ENCODE results near the gene MPPED2.

Gene MPPED2

GRCh38 chr11:30447058-30447640, 139.0 kb downstream of the MPPED2 start:
- no peak for DNase-seq

- no peak for DNase-seq
Observed at GRCh38 chr11:30446520-30446919, 139.6 kb downstream of the MPPED2 start.

GRCh38 chr11:30445056-30445455, 141.1 kb downstream of the MPPED2 start:
- no peak for DNase-seq

DNA sequence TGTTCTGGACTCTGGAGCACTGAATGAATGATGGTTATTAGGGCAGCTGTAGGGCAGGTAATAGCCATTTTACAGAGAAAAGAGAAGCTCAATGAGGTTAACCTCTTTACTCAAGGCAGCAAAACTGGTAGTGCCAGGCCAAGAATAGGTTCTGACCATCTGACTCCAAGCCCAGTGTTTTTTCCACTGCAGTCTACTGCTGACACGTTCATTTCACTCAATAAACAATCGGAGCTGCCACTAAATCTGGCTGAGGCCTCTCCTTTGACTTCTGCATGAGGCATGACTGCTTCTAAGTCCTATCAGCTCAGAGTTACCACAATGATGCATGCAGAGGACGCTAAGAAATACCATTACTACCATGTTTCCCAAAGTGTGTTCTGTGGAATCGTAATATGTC, 145.6 kb downstream of the MPPED2 start:
- DNase-seq, result no peak

- no peak for DNase-seq
Observed at GRCh38 chr11:30436801-30437200, 149.4 kb downstream of the MPPED2 start.

DNA sequence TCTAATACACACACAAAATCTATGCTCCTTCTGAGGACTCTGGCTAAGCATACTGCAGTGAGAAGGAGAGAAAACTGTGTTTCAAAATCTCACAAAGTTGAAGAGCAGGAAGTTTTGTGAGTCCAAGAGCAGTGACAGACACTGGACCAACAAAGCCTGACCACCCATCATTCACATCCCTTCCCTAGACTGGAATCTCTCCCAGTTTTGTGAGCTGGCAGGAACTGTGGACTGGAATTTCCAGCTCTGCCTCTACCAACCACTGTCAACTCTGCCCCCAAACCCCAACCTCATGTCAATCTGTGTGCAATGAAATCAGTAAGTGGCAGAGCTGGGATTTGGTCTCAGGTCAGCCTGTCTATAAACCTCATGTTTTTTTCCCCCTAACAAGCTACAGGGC, 150.7 kb downstream of the MPPED2 start:
- no peak for DNase-seq

DNA sequence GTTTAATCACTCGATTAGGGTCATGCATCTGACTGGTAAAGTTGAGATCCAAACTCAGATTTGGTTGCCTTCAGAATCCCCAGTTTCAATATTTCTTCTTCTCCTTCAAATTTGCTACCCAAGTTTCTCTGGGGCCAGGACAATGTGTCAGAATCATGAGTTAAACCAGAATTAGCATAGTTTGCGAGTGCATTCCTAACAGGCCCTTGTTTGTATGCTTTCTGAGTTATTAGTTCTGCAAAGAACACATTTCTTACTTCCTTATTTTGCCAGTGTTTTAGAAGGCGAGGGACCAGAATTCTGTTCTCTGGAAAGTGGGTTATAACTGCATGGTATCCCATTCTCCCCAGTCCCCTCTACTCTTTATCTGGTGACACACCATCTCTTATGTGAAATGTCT, 151.3 kb downstream of the MPPED2 start:
- DNase-seq, result no peak

GRCh38 chr11:30433831-30434230, 152.3 kb downstream of the MPPED2 start:
- no peak for DNase-seq

DNA sequence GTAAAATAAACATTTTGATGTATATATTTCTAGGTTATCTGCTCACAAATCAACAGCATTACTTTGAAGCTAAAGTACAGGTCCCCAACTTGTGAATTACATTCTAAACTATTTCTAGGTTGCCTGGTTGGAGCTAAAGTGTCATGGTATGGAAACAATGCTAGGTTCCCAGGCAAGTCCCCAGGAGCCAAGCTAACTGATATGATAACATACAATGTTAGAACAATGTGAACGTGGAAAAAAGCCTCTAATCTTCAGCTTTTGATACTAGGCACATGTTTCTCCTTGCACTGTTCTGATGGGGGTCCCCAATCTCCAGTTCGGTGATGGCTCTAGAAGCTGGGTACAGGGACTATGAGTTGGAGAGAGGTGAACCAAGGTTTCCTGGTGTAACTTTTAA, 153.4 kb downstream of the MPPED2 start:
- no peak for DNase-seq

DNA sequence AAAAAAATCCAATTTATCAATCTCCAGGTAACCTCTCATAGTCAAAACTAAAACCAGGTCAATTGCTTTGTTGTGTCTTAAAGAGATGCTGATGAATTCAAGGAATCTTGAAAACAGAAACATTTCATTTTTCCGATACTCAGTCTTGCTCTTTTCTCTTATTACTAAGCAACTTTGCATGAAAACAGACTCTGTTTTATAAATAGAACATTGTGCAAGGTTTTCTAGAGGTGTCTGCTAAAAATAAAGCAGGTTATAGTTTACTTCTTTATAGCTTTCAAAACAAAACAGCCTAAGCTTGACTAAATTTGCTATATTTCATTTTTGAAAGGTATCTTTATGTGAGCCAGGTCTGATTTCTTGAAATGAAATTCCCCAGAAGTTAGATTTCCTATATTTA, 154.0 kb downstream of the MPPED2 start:
- DNase-seq, result no peak

DNA sequence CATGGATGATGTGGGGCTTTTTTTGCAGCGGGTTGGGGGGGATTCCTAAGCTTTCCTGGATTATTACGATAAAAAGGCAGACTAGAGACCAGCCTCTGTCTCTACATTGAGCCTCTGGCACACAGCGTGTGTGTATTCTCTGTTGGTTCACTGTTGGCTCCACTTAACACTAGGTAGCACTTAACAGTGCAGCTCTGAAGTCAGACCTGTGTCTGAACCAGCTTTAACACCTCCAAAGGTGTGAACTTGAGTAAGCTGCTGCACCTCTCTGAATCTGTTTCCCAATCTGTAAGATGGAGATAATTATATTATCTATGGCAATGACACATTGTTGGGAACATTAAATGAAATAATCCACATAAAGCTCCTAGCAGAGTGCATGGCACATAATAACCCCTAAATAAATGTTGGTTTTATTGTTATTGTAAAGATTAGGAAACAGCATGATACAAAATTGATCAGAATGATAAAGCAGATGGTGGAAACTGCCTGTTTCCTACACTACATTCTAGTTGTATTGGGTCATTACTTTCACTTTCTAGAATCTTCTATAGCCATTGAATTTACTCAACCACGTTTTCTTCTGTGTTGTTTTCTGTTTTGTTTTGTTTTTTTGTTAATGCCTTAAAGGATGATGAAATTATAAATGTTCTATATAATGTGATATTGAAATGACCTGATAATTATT, 154.9 kb downstream of the MPPED2 start:
- DNase-seq, result no peak

- no peak for DNase-seq
Observed at GRCh38 chr11:30429550-30429949, 156.6 kb downstream of the MPPED2 start.

GRCh38 chr11:30426781-30427180, 159.4 kb downstream of the MPPED2 start:
- DNase-seq, result no peak

DNA sequence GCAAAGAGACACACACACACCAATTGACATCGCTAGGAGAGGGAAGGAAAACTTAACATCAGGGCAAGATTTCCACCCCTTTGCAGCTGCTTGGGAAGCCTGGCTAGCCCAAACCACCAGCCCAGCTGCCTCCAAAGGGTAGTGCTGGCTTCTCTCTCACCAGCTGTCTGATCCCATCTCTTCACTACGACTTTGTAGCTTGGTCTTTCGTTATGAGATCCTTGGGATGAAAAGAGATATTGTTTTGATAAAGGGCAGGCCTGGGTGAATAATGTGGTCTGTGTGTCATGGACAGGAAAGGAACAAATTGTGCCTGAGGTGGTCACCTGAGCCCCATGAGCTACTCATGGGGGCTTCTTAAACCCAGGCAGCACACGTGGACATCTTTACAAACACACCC, 161.3 kb downstream of the MPPED2 start:
- no peak for DNase-seq

- no peak for DNase-seq
Observed at GRCh38 chr11:30424321-30424720, 161.8 kb downstream of the MPPED2 start.

DNA sequence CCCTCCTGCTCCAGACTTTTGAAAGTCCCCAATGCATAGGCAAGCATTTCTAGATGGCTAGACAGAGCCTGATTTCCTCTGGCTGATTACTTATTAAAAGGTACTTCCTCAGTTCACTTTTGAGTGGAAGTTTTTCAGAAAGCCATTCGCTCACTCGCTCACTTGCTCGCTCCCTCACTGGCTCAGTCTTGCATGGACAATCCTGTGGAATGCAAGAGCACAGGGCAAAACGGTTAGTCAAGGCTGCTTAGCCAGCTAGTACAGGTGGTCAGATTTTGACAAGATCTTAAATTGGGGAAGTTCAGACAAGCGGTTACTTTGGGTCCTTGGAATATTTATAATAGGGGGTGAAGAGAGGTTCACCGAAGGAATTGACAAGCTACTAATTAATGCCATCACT, 162.3 kb downstream of the MPPED2 start:
- DNase-seq, result no peak

DNA sequence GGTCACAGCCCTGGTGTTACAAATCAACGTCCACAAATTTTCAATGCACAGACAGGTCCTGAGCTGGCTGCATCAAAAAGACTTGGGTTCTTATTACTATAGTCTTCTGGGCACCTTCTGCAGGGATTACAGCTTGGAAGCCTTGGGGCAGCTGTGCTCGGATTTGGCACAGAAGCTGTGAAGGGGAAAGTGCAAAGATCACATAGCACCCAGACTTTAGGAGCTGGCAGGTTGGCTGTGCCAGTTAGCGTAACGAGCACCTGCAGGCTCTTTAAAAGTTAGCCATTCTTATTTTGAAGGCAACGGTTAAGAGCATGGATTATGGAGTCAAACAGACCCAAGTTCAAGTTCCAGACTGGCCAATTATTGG, 162.9 kb downstream of the MPPED2 start:
- no peak for DNase-seq

- DNase-seq, result no peak
Observed at GRCh38 chr11:30422447-30423278, 163.5 kb downstream of the MPPED2 start.

- DNase-seq, result no peak
Observed at GRCh38 chr11:30420233-30420787, 165.8 kb downstream of the MPPED2 start.

- DNase-seq, result no peak
Observed at GRCh38 chr11:30414806-30415205, 171.3 kb downstream of the MPPED2 start.

- DNase-seq, result no peak
Observed at GRCh38 chr11:30414244-30414643, 171.9 kb downstream of the MPPED2 start.

GRCh38 chr11:30412509-30412908, 173.6 kb downstream of the MPPED2 start:
- DNase-seq, result no peak

DNA sequence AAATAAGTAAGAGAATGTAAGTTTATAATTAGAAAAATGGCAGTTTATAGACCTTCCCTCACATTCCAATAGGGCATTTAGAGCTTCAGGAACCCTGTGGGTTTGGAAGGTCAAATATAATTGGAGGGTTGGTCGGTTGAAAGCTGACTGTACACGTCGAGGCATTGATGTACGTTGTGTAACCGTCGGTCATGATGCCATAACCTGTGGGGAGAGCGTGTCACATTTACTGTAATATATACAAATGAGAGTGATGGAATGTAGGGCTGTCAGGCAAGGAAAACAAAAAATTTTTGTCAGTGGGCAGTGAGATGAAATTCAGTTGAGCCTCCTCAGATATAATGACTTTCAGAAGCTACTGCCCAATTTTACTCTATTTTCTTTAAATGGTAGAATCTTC, 174.8 kb downstream of the MPPED2 start:
- DNase-seq, result no peak

All from CD4-positive, alpha-beta T cell treated with Interferon gamma for 1 hour (primary cell).